PC-9 (cell line): Measurements from ENCODE around the gene NACA.
"Not testable (repeated sequence)": the region's sequence is repeated elsewhere in the genome, so short reads cannot be mapped to it uniquely, and the experiment has no call there.

ENCODE experiments used
- CTCF ChIP-seq: fragments of 200-600 bp; sonication (generic); conservative IDR thresholded peaks from 2 replicates; pipeline ENCODE4 v1.6.1; 2017; ENCODE audit warnings: mixed run types, antibody characterized with exemption, mild to moderate bottlenecking, moderate library complexity
- EZH2 ChIP-seq: fragments of 200-600 bp; sonication (generic); IDR thresholded peaks from 2 replicates; pipeline ENCODE4 v1.8.0; 2017; ENCODE audit warnings: antibody characterized with exemption, low read depth

- TF ChIP-seq CTCF, EZH2: not testable (repeated sequence)
These were observed 1.1 kb upstream of the NACA start for GRCh38 chr12:56726196-56726675.
